HEK293T (cell line): Measurements from ENCODE around the gene CCDC183.

Experiments used
- BHLHE40 ChIP-seq: fragments of 450-650 bp; IDR thresholded peaks from 2 replicates; pipeline ENCODE4 v1.6.1; 2016; ENCODE audit warnings: mild to moderate bottlenecking, moderate library complexity, borderline replicate concordance
- ELF4 ChIP-seq: fragments of 450-650 bp; IDR thresholded peaks from 2 replicates; pipeline ENCODE4 v1.6.1; 2017; ENCODE audit warnings: antibody characterized with exemption
- FOXA1 ChIP-seq: fragments of 450-650 bp; IDR thresholded peaks from 2 replicates; pipeline ENCODE4 v1.6.1; 2016; ENCODE audit warnings: mild to moderate bottlenecking
- FOXK2 ChIP-seq: fragments of 450-650 bp; IDR thresholded peaks from 2 replicates; pipeline ENCODE4 v1.6.1; 2016; ENCODE audit warnings: mild to moderate bottlenecking
- LEF1 ChIP-seq: fragments of 450-650 bp; IDR thresholded peaks from 2 replicates; pipeline ENCODE4 v1.6.1; 2017; ENCODE audit warnings: mild to moderate bottlenecking, borderline replicate concordance
- SP1 ChIP-seq: fragments of 450-650 bp; IDR thresholded peaks from 2 replicates; pipeline ENCODE4 v1.6.1; 2017
- TARDBP ChIP-seq: fragments of 450-650 bp; IDR thresholded peaks from 2 replicates; pipeline ENCODE4 v1.6.1; 2016
- ZNF384 ChIP-seq: fragments of 450-650 bp; IDR thresholded peaks from 2 replicates; pipeline ENCODE4 v1.6.1; 2016
- TF ChIP-seq, protein P1 (sequence below): fragments of 450-650 bp; IDR thresholded peaks from 2 replicates; pipeline ENCODE4 v1.6.1; 2016

DNA sequence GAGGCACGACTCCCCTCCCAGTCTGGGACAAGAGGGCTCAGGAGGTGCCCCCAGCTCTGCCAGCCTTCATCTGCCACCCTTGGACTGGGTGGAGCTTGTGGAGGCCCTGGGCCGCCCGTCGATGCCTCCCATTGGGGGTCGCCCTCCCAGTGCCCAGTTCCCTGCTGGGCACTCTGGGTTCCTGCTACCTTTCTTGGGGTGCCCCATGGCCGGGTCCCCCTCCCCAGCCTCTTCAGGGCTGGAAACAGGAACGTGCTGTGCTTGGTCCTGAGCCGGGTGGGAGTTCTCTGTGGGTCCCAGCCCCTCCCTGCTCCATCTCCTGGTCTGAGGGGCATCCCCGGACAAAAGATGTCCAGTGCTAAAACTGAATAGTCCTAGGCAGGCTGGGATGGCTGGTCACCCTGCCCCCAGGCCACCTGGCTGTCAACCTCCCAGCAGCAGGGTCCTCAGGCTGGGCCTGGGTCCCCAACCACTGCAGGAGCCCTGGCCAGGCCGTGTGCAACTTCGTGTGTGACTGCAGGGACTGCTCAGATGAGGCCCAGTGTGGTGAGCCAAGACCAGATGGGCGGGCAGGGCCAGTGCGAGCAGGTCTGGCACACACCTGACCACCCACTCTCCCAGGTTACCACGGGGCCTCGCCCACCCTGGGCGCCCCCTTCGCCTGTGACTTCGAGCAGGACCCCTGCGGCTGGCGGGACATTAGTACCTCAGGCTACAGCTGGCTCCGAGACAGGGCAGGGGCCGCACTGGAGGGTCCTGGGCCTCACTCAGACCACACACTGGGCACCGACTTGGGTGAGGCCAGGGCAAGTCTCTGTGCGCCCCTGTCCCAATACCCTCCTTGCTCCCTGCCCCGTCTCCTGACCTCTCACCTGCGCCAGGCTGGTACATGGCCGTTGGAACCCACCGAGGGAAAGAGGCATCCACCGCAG is 56.8 kb downstream of the CCDC183 start:
- no peak for TF ChIP-seq FOXA1
- TF ChIP-seq TARDBP = no peak
- TF ChIP-seq, protein P1, sequence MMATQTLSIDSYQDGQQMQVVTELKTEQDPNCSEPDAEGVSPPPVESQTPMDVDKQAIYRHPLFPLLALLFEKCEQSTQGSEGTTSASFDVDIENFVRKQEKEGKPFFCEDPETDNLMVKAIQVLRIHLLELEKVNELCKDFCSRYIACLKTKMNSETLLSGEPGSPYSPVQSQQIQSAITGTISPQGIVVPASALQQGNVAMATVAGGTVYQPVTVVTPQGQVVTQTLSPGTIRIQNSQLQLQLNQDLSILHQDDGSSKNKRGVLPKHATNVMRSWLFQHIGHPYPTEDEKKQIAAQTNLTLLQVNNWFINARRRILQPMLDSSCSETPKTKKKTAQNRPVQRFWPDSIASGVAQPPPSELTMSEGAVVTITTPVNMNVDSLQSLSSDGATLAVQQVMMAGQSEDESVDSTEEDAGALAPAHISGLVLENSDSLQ = no peak
- TF ChIP-seq SP1 = no peak
- TF ChIP-seq FOXK2 = no peak
- no peak for TF ChIP-seq LEF1
- no peak for TF ChIP-seq ZNF384
- no peak for TF ChIP-seq BHLHE40
- TF ChIP-seq ELF4 = no peak
